ENCODE measurements around the gene CLK3.

DNA sequence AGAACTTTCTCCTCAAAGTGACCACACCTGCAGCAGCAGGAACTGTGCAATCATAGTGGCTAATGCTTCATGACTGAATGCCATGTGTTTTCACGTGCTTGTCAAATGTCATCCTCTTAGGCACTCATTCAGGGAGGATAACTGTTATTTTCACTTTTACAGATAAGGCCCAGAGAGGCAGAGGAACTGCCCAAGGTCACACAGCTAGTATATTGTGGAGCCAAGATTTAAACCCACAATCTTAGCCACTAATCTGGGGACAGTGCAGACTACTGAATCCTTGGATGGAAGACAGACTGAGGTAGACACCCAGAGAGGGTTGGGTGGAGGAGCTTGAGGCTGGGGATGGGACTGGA is 9.9 kb upstream of the CLK3 start:
- TF ChIP-seq, protein P1, sequence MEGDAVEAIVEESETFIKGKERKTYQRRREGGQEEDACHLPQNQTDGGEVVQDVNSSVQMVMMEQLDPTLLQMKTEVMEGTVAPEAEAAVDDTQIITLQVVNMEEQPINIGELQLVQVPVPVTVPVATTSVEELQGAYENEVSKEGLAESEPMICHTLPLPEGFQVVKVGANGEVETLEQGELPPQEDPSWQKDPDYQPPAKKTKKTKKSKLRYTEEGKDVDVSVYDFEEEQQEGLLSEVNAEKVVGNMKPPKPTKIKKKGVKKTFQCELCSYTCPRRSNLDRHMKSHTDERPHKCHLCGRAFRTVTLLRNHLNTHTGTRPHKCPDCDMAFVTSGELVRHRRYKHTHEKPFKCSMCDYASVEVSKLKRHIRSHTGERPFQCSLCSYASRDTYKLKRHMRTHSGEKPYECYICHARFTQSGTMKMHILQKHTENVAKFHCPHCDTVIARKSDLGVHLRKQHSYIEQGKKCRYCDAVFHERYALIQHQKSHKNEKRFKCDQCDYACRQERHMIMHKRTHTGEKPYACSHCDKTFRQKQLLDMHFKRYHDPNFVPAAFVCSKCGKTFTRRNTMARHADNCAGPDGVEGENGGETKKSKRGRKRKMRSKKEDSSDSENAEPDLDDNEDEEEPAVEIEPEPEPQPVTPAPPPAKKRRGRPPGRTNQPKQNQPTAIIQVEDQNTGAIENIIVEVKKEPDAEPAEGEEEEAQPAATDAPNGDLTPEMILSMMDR (IDR thresholded peaks at IDR 0.05; ENCODE audit: extremely low read depth in 1 of 2, insufficient read depth in 1 of 2, low read depth in 1 of 2, low read length in 2 of 2) = no peak
- TF ChIP-seq, protein P2, sequence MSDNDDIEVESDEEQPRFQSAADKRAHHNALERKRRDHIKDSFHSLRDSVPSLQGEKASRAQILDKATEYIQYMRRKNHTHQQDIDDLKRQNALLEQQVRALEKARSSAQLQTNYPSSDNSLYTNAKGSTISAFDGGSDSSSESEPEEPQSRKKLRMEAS (IDR thresholded peaks at IDR 0.05; ENCODE audit: insufficient read depth, insufficient read length) = no peak
- no peak for TF ChIP-seq POLR2AphosphoS5 (IDR thresholded peaks at IDR 0.05; ENCODE audit: insufficient read depth, low read depth, low read length)
- no peak for TF ChIP-seq EZH2 (IDR thresholded peaks at IDR 0.05; ENCODE audit: borderline replicate concordance, low read depth, low read length, severe bottlenecking)
- no peak for TF ChIP-seq POLR2A (IDR thresholded peaks at IDR 0.05; ENCODE audit: low read depth, low read length)
- TF ChIP-seq FOS (IDR thresholded peaks at IDR 0.05; ENCODE audit: borderline replicate concordance, insufficient read depth, low read length) = no peak
- no peak for TF ChIP-seq MYC (IDR thresholded peaks at IDR 0.05; ENCODE audit: low read depth, low read length)

Data from endothelial cell of umbilical vein (primary cell).